NCI-H2029 (cell line): ENCODE results near the gene NOS1AP.
"Not testable (repeated sequence)": the region's sequence is repeated elsewhere in the genome, so short reads cannot be mapped to it uniquely, and the experiment has no call there.

ENCODE experiments used
- DNase-seq: peaks from one replicate; lab custom pipeline; 2025; lab: John Stamatoyannopoulos, UW

Gene NOS1AP

DNA sequence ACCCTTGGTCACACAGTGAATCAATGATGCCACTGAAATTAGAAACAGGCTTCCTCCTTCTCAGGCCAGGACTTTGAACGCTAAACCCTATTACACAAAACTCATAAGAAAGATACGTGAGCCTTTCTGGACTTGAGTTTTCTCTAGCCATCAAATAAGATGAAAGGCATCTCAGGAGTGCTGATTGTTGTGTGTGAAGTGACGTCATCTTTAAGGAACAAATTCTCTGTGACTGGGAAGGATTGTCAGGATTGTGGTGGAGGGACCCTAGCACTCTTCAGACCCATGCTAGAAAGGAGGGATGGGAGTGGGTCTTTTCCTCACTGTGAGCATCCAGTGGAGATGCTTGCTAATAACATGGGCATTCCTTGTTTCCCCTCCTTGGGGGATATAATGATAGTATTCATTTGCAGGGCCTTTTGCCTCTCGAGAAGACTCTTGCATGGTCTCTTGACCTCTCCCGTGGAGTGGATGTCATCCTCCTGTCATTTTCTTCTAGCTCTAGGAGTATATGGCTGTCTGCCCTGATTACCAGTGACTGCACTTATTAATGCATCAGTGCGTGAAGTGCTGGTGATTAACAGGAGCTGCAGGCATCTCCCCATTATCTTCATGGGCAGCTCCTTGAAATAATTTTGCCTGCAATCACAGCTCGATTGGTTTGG lies 267.3 kb downstream of the NOS1AP start:
- no peak for DNase-seq

- no peak for DNase-seq
These were observed 273.0 kb downstream of the NOS1AP start for GRCh38 chr1:162342452-162342983.

DNA sequence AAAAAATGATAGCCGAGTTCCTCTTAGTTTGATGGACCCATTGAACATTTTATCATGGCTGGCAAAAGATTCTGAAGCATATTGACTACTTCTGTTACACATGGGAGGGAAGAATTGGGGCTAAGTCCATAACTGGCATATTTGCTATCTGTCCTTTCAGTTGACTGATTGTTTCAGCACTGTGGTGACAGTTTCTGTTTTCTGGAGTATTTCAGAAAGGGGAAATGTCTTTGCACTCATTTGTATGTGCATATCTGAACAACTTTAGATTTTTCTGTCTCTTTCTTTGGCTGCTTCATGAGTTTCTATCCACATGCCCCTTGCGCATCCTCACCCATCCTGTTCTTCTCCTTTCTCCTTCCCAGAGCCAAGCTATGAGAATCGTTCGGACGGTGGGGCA lies 274.0 kb downstream of the NOS1AP start:
- DNase-seq: no peak

DNA sequence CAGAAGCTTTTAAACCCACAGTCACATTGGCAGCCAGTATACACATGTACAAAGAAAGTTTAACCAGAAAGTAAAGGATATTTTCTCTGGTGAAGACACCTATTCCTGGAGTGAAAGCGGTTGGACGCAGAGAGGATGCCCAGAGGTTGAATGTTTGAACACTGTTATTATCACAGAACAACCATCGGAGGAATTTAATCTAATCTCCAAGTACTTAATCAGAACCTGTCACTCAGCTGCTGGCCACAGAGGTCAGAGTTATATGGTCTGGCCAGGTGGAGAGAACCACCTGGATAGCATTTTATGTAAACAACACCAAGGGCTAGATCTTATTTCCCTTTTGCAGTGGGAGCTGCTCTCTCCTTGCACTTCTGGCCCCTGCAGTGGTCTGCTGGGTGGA lies 277.8 kb downstream of the NOS1AP start:
- DNase-seq: no peak

DNA sequence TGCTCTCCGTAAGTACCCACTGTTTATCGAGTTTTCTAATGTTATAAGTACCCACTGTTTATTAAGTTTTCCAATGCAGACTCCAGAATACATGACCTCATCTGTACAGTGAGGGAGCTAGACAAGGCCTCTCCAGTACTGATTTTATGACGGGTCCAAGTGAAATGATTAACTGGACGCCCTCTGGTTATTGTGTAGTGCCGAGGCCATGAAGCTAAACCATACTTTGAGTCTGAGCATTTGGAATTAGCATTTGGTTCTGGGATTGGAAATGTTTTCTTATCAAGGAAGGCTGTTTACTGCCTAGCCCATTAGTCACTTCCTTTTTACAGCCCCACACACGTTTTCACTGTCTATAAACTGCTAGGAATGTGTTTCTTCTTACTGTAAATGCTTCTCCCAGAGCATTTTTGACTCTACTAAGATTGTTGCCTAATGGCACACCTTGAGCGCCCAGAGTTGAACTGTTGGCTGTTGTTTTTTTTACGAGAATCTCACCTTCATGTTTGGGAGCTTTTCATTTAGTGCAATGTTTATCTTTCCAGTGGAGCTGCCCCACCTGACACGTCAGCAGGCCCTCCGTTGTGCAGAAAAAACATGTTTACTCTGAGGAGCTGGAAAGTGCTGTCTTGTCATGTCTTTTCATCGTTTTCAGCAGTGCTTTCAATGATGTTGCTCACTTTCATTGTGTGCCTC lies 280.3 kb downstream of the NOS1AP start:
- peak; percentile 32 for DNase-seq

DNA sequence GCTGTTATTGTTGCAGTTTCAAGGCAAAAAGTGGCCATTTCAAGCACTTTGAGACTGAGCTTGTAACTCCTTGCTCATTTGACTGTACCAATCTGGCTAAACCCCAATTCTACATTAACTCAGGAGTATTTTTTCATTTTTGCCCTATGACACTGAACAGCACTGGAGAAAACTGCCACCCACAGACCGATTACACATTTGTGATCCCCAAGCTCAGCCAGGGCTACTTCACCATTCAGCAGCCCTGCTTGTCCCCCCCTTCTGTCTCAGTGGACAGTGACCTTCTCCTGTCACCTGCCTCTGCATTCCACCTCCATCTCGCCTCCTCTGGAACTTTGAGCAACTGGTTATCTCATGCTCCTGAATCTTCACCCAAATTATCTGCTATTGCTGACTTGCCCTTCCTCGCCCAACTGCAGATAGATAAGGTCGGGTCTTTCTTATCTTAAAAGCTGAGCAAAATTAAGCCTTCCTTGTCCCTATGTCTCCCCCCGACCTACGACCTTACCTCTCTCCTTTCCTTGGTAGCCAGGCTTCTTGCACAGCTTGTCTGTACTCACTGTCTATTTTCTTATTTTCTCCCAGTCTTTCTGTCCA lies 281.9 kb downstream of the NOS1AP start:
- no peak for DNase-seq

DNA sequence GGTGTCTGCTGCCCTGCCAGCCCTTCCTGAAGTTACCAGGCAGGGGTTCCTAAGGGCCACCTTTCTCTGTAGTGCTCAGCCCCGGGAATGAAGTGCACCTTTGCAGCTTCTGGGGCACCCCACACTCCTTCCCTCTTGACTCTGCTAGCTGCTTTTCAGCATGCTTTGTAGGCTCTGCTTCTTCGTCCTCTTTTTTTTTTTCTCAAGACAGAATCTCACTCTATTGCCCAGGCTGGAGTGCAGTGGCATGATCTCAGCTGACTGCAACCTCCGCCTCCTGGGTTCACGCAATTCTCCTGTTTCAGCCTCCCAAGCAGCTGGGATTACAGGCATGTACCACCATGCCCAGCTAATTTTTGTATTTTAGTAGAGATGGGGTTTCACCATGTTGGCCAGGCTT lies 282.4 kb downstream of the NOS1AP start:
- not testable (repeated sequence) for DNase-seq

- DNase-seq: no peak
These were observed 283.6 kb downstream of the NOS1AP start for GRCh38 chr1:162353078-162353477.

DNA sequence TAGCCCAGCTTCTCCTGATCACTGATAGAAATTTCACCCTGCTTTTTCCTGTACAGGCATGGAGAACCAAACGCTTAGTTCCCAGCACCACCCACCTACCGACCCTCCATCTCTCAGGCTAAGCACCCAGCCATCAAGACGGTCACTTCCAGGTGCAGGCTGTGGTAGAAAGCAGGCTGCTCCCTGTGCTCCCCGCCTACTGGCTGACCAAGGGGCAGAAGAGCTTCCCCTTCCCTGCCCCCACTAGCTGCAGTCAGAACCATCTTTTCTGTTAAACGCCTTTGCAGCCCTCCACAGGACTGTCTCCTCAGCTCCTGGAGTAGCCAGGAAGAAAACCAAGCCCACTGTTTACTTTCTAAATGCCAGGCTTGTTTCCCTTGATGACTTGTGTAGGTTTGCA lies 284.2 kb downstream of the NOS1AP start:
- DNase-seq: no peak

DNA sequence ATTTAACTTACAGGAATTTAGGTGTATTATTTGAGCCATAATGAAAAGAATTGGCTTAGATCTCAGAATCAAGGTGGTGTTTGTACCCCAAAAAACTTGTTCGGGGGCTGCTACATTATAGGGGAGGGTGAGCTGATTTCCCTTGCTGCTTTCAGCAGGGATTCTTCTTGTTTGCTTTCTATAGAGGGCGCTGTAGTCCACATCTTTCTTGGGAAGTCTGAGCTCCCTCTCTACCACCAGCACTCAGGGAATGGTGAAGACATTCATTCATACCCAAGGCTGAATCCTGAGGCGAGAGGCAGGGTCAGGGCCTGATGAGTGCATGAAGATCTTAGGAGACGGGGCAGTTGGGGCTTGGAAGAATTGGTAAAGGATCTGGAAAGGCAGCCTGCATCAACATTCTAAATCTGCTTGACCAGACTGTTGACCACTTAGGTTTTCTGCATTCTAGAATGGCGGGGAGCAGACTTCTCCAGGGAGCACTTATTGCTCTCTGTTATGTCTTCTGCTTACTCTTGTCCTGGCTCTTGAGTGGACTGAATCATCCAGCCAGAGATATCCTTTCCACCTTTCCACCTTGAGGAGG lies 288.3 kb downstream of the NOS1AP start:
- DNase-seq: peak; percentile 3

GRCh38 chr1:162358928-162359327 lies 289.4 kb downstream of the NOS1AP start:
- DNase-seq: no peak

- DNase-seq: no peak
These were observed 290.2 kb downstream of the NOS1AP start for GRCh38 chr1:162359523-162360236.

- DNase-seq: no peak
These were observed 290.9 kb downstream of the NOS1AP start for GRCh38 chr1:162360237-162360873.

- DNase-seq: no peak
These were observed 291.4 kb downstream of the NOS1AP start for GRCh38 chr1:162360874-162361260.

DNA sequence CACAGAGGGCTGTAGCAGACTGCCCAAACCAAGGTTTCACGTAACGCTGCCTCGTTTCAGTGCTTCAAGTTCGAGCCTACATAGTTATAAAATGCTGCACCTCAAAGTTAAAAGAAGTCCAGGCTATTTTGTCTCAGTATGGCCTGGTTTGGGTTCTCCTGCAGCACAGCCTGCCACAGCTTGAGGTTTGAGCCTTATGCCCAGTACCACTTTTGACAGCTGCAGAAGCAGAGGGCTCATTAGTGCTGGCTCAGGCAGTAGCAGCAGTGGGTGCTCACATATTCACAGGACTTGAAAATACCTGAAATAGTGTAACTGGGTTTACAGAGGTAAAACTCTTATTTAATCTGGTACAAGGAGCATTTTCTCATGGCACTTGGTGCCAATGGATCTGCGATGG lies 291.9 kb downstream of the NOS1AP start:
- no peak for DNase-seq

GRCh38 chr1:162363823-162364222 lies 294.3 kb downstream of the NOS1AP start:
- no peak for DNase-seq

GRCh38 chr1:162364498-162364897 lies 295.0 kb downstream of the NOS1AP start:
- DNase-seq: no peak

DNA sequence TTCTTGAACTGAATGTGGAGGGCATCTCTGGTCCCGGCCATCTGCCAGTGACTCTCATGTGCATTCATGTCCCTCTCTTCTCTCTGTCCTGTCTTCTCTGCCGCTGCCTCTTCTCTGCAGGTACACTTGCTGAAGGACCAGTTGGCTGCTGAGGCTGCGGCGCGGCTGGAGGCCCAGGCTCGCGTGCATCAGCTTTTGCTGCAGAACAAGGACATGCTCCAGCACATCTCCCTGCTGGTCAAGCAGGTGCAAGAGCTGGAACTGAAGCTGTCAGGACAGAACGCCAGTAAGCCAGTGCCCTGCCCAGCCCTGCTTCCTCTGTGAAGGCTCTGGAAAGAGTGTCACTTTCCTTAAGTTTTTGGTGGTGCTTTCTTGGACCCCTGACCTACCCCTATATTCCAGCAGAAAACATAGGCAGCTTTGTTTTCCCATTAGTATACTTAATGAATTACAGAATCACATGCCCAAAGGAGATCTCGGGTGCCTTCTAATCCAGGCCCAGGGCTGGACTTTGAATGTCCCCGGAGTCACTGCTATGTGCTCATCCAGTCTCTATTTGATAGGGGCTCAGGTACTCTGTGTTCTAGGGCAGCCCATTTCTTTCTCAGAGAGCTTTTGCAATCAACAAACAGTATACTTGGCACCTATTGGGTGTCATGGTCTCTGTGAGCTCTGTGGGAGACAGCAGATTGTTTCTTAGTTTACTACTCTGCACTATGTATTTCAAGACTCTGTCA lies 296.0 kb downstream of the NOS1AP start:
- DNase-seq: no peak

DNA sequence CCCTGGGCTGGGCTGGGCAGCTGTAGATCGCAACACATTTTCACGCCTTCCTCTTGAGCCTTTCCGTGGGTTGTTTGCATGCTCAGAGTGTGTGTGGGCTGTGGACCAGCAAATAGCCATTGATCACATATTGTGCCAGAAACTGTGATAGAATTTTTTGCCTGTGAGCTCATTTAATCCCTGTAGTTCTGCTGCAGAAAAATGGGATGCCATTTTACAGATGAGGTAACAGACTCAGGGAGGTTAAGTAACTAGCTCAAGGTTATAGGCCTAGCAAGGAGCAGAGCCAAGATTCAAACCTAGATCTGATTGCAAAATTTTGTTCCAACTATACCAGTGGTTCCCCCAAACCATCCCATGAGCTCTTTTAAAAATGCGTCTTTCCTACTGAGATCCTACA lies 296.7 kb downstream of the NOS1AP start:
- DNase-seq: no peak

GRCh38 chr1:162366671-162367070 lies 297.2 kb downstream of the NOS1AP start:
- DNase-seq: no peak

GRCh38 chr1:162367073-162367472 lies 297.6 kb downstream of the NOS1AP start:
- DNase-seq: no peak
